GM18951 (cell line): Measurements from ENCODE around the gene PRKAG3.
A peak's percentile ranks its signal among the peaks of the same experiment; 100 is the strongest.

Experiments used
- POLR2A ChIP-seq: IDR thresholded peaks from 4 replicates; pipeline ENCODE4 v1.6.1; 2011; ENCODE audit warnings: mild to moderate bottlenecking; ENCODE audit not compliant: insufficient read length, insufficient read depth; ENCODE audit errors: extremely low read depth
- in situ Hi-C: fragments of 300-500 bp; cut with MboI; formaldehyde crosslinking; loops from one replicate; pipeline ENCODE4 v1.12.0; 2022; ENCODE audit warnings: low sequenced_read_pairs, mixed read lengths, inconsistent platforms; ENCODE audit not compliant: unreplicated experiment

The PRKAG3 gene

DNA sequence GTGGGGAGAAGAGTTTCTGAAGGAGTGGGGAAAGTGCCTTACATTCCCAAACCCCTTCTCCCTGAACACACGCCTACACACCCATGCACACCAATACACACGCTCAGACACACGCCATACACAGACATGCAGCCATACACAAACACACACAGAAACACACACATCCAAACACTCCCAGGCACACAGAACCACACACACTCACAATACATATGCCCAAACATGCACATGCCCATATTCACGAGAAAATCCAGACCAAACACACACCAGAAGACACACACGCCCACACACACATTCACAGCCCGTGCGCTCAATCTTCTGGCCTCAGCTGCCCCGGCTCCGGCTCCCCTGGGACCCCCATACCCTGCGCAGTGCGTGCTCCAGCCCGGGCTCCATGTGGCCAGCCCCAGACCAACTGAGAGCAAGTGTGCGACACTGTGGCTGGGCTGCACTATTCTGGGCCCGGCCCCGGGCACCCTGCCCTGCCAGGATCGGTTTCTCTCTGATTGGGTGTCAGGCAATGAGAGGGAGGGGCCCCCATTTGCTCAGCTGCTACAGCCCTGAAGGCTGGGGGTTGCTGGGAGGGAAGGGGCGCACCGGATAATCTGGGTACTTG is at the start of gene PRKAG3:
PRKAG3 (minus strand) TSS at position 426 of the 613 bp plus-strand sequence.
- in situ Hi-C loops = loop anchor here (25.0 kb wide), 1 partner anchor 419 kb away; the partner anchor contains the start of gene VIL1
- TF ChIP-seq POLR2A = no peak

DNA sequence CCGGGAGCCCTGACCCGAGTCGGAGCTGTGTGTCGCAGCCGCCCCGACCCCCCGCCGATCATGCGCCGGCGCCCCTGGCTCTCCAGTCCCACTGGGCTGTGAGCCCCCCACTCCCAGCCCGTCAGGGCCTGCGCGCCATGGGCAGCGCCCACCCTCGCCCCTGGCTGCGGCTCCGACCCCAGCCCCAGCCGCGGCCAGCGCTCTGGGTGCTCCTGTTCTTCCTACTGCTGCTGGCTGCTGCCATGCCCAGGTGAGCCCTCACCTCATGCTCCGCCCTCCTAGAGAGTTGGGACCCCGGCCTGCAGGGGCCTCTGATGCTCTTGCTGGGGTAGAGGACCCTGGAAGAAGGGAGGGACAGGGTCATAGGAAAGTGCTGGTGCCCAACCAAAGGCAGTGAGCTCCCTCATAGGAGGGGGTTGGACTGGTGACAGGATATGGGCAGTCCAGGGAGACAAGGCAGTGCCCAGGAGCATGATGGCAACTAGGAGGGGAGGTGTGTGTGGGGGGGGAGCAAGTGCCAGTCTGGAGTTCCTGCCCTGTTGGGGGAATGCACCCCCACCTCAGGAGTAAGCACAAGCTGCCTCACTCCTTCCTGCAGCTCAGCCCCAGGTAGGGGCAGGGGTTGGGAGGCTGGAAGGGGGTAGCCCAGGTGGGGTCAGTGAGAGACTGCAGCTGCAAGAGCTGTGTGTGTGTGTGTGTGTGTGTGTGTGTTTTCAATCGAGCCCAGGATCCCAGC is 49.4 kb upstream of the PRKAG3 start:
- in situ Hi-C loops = no loop called here
- TF ChIP-seq POLR2A = no peak

DNA sequence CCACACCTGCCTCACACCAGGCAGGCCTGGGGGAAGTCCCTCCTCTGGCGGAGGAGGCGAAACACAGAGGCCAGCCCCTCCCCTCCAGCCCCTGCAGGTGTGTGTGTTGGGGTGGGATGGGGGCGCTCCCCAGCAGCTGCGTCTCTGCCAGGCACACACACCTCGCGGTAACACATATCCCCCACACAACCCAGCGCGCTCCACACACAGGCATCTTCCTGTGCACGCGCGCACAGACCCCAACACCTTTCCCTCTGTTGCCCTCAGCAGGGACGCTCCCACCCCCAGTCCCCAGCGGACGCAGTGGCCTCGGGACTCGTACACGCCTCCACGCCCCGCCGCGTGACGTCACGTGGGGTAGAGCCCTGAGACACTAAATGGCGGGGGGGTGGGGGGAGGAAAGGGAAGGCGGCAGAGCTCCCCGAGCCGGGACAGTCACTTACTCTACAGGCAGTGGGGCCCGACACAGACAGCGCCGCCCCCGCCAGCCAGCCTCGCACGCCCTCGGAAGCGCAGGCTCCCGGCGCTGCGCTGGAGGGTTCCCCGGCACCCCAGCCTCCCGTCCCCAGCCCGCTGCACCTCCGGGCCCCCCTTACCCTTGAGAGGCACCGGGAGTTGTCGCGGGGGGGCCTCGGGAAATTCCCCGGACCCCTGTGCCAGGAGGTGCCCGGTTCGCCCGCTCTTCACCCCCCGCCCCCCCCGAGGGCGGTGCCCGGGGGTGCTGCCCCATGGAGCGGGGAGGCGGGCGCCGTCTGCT is 48.7 kb upstream of the PRKAG3 start, which contains the start of gene WNT10A:
WNT10A (plus strand) TSS at position 751 of the 757 bp plus-strand sequence. CDS start 144 bp downstream, outside the sequence.
- in situ Hi-C loops = no loop called here
- no peak for TF ChIP-seq POLR2A

DNA sequence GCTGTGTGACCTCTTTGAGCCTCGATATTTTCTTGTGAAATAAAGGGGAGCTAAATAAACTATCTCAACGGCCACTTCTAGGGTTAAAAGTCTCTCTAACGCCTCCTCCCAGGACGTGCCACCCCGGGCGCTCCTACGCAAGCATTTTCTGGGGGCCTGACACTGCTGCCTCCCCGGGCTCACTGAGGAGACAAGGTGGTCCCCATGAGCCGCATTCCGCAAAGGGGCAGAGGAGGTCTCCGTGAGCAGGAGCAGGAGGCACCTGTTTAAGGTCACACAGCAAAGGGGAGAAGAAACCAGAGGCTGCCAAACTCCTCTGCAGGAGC is 48.1 kb upstream of the PRKAG3 start:
- peak; percentile 18 for TF ChIP-seq POLR2A
- in situ Hi-C loops = no loop called here

DNA sequence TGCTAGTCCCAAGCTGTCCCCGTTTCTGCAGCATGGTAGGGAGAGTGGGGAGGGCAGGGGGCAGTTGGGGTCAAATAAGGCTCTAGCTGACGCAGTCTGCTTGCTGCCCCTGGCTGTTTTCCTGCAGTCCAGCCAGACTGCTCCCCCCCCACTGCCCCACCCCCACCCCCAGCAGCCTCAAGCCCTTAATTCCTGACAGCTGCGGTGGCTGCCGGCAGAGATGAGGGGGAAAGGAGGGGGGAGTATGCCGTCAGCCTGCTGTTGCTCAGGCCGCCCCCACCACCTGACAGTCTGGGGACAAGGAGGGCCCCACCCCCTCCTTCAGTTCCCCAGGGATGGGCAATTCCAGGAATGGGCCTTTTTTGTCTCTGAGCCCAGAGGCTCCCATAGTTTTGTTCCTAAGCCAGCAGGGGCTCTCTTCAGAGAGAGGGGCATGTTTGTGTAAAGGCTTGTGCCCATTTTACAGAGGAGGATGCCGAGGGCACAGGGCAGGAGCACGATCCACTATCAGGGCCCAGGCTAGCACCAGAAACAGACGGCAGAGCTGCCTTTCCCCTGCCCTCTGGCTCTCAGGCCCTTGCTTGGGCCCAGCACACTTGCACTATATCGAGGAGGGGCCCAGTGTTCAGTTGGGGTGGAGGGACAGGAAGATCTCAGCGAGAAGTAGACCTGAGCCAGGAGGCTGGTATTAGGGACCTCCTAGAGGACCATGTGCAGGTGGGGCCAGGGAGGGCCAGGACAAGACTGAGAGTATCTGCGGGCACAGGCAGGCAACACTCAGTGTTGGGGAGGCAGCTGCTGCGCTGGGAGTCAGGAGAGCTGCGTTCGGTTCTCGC is 47.5 kb upstream of the PRKAG3 start:
- no peak for TF ChIP-seq POLR2A
- in situ Hi-C loops = no loop called here

DNA sequence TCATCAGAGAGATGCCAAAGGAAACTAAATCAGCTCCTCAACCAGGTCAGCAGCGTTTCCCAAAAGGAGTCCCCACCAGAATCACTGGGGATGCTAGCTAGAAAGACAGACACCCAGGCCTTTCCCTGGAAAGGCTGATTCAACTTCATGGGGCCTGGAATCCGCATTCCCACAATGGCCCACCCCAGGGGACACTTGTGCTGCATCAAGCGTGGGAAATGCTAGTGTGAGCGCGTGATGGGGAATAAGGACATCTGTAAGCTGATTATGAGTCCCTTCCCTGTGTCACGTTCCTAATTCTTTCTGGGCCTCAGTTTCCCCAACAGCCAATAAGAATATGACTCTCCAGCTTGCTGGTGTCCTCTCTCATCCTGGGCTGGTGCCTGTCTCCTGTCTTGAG is 46.9 kb upstream of the PRKAG3 start:
- in situ Hi-C loops = no loop called here
- no peak for TF ChIP-seq POLR2A

DNA sequence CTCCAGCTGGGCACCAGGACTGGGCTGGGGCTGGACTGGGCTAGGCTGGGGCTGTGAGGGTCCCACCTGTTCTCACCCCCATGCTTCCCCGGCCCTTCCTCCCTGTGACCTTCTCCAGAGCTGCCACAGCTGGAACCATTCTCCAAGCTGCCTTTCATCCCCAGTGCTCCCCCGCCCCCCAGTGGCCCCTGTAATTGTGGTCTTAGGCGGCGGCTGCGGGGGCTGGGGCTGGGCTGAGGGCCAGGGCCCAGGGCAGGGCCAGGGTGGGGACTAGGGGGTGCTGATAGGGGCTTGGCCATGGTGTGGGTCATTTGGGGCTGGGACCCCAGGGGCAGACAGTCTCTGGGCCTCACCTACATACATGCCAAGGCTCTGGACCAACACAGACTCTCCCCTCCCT is 46.3 kb upstream of the PRKAG3 start:
- in situ Hi-C loops = no loop called here
- TF ChIP-seq POLR2A = no peak

DNA sequence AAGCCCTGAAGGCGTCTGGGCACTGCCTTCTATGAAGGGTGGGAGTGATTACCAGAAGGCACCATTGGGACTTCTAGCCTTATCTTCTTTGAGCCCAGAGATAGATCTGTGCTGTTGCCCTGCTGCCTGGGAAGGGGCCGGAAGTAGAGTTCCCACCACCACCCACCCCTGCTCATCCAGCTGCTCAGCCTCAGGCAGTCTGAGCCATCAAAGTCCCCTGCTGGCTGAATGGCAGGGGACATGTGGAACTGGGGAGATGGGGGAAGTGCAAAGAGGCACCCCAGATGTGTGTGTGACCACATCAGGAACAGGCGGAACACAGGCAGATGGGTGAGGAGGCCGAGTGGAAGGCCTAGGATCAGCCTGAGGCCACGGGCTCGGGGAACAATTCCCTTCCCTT is 45.7 kb upstream of the PRKAG3 start:
- TF ChIP-seq POLR2A = no peak
- in situ Hi-C loops = no loop called here

DNA sequence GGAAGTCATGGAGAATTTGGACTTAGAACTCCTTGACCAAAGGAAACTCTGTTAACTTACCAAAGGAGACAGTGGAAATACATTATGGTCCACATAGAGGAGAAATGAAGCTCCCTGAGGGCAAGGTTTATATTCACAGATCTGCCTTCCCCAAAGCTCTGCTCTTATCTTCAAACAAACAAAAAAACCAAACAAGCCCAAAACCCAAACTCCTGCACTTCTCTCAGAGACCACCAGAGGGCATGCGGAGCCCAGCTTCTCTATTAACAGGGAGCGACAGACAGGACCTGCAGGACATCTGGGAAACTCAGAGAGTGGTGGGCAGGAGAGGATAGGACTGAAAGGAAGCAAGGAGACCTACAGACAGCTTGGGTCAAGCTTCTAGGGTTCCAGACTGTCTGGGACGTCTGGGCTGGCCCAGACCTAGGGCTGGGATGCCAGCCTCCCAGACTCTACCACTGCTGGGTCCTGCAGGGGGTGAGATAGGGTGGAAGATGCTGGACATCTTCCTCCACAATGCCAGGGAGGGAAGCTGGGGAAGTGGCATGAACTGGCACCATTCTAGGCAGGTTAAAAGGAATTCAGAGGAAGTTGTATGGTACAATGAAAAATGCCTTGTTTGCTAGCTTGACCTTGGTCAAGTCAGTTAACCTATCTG is 45.1 kb upstream of the PRKAG3 start:
- no peak for TF ChIP-seq POLR2A
- in situ Hi-C loops = no loop called here

DNA sequence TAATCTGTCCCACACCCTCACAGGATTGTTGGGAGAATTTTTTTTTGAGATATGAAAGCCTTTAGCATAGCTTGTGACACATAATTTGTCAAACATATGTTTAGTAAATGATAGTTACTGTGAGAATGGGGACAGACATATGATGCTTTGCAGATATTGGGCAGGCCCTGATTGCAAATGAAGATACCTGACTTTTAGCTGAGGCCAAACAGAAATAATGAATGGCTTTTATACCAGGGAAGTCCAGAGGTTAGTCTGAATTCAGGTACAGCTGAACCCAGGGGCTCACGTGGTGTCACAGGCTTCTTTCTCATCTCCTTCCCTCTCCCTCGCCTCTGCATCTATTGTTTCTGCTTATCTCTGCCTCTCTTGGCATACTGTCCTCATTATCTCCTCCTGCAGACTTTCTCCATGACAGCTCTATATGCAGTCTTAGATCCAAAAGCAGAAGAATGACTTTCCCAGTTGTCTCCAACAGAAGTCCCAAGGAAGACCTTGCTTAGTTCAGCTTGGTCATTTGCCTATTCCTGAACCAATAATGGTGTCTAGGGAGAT is 44.2 kb upstream of the PRKAG3 start:
- in situ Hi-C loops = no loop called here
- TF ChIP-seq POLR2A = no peak

DNA sequence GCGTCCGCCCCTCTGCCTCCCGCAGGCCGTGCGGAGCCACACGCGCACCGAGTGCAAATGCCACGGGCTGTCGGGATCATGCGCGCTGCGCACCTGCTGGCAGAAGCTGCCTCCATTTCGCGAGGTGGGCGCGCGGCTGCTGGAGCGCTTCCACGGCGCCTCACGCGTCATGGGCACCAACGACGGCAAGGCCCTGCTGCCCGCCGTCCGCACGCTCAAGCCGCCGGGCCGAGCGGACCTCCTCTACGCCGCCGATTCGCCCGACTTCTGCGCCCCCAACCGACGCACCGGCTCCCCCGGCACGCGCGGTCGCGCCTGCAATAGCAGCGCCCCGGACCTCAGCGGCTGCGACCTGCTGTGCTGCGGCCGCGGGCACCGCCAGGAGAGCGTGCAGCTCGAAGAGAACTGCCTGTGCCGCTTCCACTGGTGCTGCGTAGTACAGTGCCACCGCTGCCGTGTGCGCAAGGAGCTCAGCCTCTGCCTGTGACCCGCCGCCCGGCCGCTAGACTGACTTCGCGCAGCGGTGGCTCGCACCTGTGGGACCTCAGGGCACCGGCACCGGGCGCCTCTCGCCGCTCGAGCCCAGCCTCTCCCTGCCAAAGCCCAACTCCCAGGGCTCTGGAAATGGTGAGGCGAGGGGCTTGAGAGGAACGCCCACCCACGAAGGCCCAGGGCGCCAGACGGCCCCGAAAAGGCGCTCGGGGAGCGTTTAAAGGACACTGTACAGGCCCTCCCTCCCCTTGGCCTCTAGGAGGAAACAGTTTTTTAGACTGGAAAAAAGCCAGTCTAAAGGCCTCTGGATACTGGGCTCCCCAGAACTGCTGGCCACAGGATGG is 42.0 kb upstream of the PRKAG3 start:
- TF ChIP-seq POLR2A = no peak

More for the DNA sequence above, 42.0 kb upstream of the PRKAG3 start:
- in situ Hi-C loops = no loop called here
